ENCODE data around the gene DENND6B.

Gene DENND6B

DNA sequence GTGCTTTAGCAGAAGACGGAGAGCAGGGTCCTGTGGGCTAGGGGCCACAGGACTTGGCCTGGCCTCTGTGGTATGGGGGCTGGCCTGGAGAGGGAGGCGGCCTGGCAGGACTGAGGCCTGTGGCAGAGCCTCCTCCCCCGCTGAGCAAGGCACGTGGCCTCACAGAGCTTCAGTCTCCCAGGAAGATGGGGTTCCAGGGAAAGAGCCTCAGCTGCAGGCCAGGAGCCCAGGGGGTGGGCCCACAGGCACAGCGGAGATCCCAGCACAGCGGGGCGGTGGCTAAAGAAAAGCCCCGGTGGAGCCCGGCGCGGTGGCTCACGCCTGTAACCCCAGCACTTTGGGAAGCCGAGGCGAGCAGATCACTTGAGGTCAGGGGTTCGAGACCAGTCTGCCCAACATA, 67.5 kb downstream of the DENND6B start:
- no peaks in the 10 kb centered on the region for H3K9me3 ChIP-seq (ENCODE audit: low read length)
- H3K27ac ChIP-seq (ENCODE audit: low read depth, low read length, poor library complexity, severe bottlenecking): no peak overlapping the region
- TF ChIP-seq EZH2 (IDR thresholded peaks at IDR 0.05; ENCODE audit: borderline replicate concordance, low read length): no peak
- TF ChIP-seq, protein P1, sequence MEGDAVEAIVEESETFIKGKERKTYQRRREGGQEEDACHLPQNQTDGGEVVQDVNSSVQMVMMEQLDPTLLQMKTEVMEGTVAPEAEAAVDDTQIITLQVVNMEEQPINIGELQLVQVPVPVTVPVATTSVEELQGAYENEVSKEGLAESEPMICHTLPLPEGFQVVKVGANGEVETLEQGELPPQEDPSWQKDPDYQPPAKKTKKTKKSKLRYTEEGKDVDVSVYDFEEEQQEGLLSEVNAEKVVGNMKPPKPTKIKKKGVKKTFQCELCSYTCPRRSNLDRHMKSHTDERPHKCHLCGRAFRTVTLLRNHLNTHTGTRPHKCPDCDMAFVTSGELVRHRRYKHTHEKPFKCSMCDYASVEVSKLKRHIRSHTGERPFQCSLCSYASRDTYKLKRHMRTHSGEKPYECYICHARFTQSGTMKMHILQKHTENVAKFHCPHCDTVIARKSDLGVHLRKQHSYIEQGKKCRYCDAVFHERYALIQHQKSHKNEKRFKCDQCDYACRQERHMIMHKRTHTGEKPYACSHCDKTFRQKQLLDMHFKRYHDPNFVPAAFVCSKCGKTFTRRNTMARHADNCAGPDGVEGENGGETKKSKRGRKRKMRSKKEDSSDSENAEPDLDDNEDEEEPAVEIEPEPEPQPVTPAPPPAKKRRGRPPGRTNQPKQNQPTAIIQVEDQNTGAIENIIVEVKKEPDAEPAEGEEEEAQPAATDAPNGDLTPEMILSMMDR (IDR thresholded peaks at IDR 0.05; ENCODE audit: low read length): no peak
- H3K4me1 ChIP-seq (ENCODE audit: insufficient read depth, low read length, severe bottlenecking): peaks cover 24% of the 10 kb centered on the region
- no peaks in the 10 kb centered on the region for H4K20me1 ChIP-seq (ENCODE audit: insufficient read depth, low read length)
- H3K4me3 ChIP-seq (ENCODE audit: low read depth, low read length, poor library complexity, severe bottlenecking): no peak overlapping the region
- H2AFZ ChIP-seq (ENCODE audit: low read length): no peak overlapping the region
- H3K79me2 ChIP-seq (ENCODE audit: insufficient read depth, low read length): peaks cover 4% of the 10 kb centered on the region; the same call in 1 of the 2 replicates
- H3K4me2 ChIP-seq (ENCODE audit: low read length): no peak overlapping the region; the same call in 1 of the 2 replicates
- peaks cover 43% of the 10 kb centered on the region for H3K36me3 ChIP-seq (ENCODE audit: insufficient read depth, low read length)
- no peak overlapping the region for H3K9ac ChIP-seq (ENCODE audit: low read length)
- H3K27me3 ChIP-seq (ENCODE audit: insufficient read depth, low read length): no peaks in the 10 kb centered on the region
- H3F3A ChIP-seq (ENCODE audit: insufficient read depth, low read length): no peaks in the 10 kb centered on the region
- H3K9me2 ChIP-seq (ENCODE audit: low read depth, low read length): no peaks in the 10 kb centered on the region
